22Rv1 (cell line): ENCODE measurements around the gene ADK.

ENCODE experiments used
- H3K27ac ChIP-seq: fragments of 450-650 bp; 2 replicates; pipeline ENCODE4 v1.5.1; 2017
- CTCF ChIP-seq: fragments of 450-650 bp; IDR thresholded peaks from 2 replicates; pipeline ENCODE4 v1.5.1; 2017; ENCODE audit warnings: mild to moderate bottlenecking
- ZFX ChIP-seq: fragments of 450-650 bp; IDR thresholded peaks from 2 replicates; pipeline ENCODE4 v1.6.1; 2017; ENCODE audit warnings: antibody characterized with exemption, borderline replicate concordance

ADK gene

GRCh38 chr10:74223755-74224529 is 72.9 kb downstream of the ADK start:
- H3K27ac ChIP-seq = no peak overlapping the region
- no peak for TF ChIP-seq CTCF
- TF ChIP-seq ZFX = no peak

GRCh38 chr10:74227697-74228424 is 76.8 kb downstream of the ADK start:
- no peak for TF ChIP-seq CTCF
- no peak for TF ChIP-seq ZFX
- no peak overlapping the region for H3K27ac ChIP-seq

- TF ChIP-seq ZFX = no peak
- TF ChIP-seq CTCF = no peak
- no peak overlapping the region for H3K27ac ChIP-seq
Observed at GRCh38 chr10:74231375-74231774, 80.4 kb downstream of the ADK start.

- H3K27ac ChIP-seq = no peak overlapping the region
- no peak for TF ChIP-seq CTCF
- no peak for TF ChIP-seq ZFX
Observed at GRCh38 chr10:74233281-74233680, 82.3 kb downstream of the ADK start.

- no peak overlapping the region for H3K27ac ChIP-seq
- TF ChIP-seq ZFX = no peak
- TF ChIP-seq CTCF = peak; percentile 18; the same call in 1 of the 2 replicates
Observed at GRCh38 chr10:74234569-74234968, 83.5 kb downstream of the ADK start.

- H3K27ac ChIP-seq = no peak overlapping the region
- TF ChIP-seq ZFX (no peak), CTCF (no peak)
Observed at GRCh38 chr10:74238031-74238431, 87.0 kb downstream of the ADK start.

- no peak overlapping the region for H3K27ac ChIP-seq
- TF ChIP-seq ZFX = no peak
Observed at GRCh38 chr10:74238516-74238915, 87.5 kb downstream of the ADK start.
